HepG2 (cell line): Measurements from ENCODE around the gene TMCC2. TPM values are rescaled to one million over a fixed set of nuclear protein-coding genes. Genes with fewer than 3 reads are reported as not detected.

ENCODE experiments used
- CENPT ChIP-seq: sonication (generic); formaldehyde crosslinking; IDR thresholded peaks from 2 replicates; pipeline ENCODE4 v1.8.0; 2022; ENCODE audit warnings: low read depth, mild to moderate bottlenecking, moderate library complexity, missing genetic modification reagents
- DNMT3B ChIP-seq: conservative IDR thresholded peaks from 2 replicates; pipeline ENCODE4 v1.6.1; 2016; ENCODE audit warnings: missing biosample characterization, control low read depth
- GATA4 ChIP-seq: sonication (generic); IDR thresholded peaks from 2 replicates; pipeline ENCODE4 v1.6.1; 2016; ENCODE audit warnings: antibody characterized with exemption, low read depth, borderline replicate concordance
- NAIF1 ChIP-seq: sonication (generic); formaldehyde crosslinking; IDR thresholded peaks from 2 replicates; pipeline ENCODE4 v1.5.0; 2020; ENCODE audit warnings: mild to moderate bottlenecking, missing genetic modification reagents, borderline replicate concordance
- RBM39 ChIP-seq: fragments of 200-400 bp; formaldehyde crosslinking; IDR thresholded peaks from one replicate; pipeline ENCODE4 v1.6.1; 2018; ENCODE audit warnings: antibody characterized with exemption, mild to moderate bottlenecking, low read depth, low read length; ENCODE audit not compliant: poor library complexity, severe bottlenecking
- SP5 ChIP-seq: IDR thresholded peaks from 2 replicates; pipeline ENCODE4 v1.6.1; 2016; ENCODE audit warnings: low read depth, borderline replicate concordance
- THAP11 ChIP-seq: IDR thresholded peaks from 2 replicates; pipeline ENCODE4 v1.6.1; 2016; ENCODE audit warnings: missing biosample characterization, missing genetic modification reagents
- ZBTB7A ChIP-seq: sonication (generic); formaldehyde crosslinking; IDR thresholded peaks from 2 replicates; pipeline ENCODE4 v1.8.0; 2022; ENCODE audit warnings: mild to moderate bottlenecking, missing genetic modification reagents
- ZFP41 ChIP-seq: sonication (generic); formaldehyde crosslinking; IDR thresholded peaks from 2 replicates; pipeline ENCODE4 v1.4.0; 2020; ENCODE audit warnings: mild to moderate bottlenecking, missing genetic modification reagents, borderline replicate concordance
- ZNF282 ChIP-seq: fragments of 450-650 bp; IDR thresholded peaks from 2 replicates; pipeline ENCODE4 v1.6.1; 2018; ENCODE audit not compliant: partially characterized antibody
- ZNF546 ChIP-seq: sonication (generic); formaldehyde crosslinking; conservative IDR thresholded peaks from 2 replicates; pipeline ENCODE4 v1.8.1; 2023; ENCODE audit warnings: mild to moderate bottlenecking, missing genetic modification reagents
- polyA plus RNA-seq, 8 experiments: library from polyadenylated mRNA; depleted of rRNA in 3 of 8; stranded (reverse) in 7 of 8; unstranded in 1 of 8; fragments of >200 nt; fragmentation: Illumina TruSeq in 4 of 8; extraction: Trizol in 4 of 8; gene quantifications; 2 replicates each; pipeline versions ENCODE4 v1.2.1 to v1.2.3, GENCODE V29; 2011 to 2016; ENCODE audit warnings: low read depth in 4 of 8, missing spikeins in 1 of 8, mixed read lengths in 1 of 8; ENCODE audit not compliant: insufficient read depth in 1 of 8
- total RNA-seq, 5 experiments: library from RNA; depleted of rRNA; stranded (reverse); fragments of >200 nt; fragmentation: Illumina TruSeq; extraction: Trizol; gene quantifications; 2 replicates each; pipeline ENCODE4 v1.2.3, GENCODE V29; 2016; ENCODE audit warnings: low read depth in 1 of 5
- TF ChIP-seq, protein P1 (sequence below): sonication (generic); formaldehyde crosslinking; IDR thresholded peaks from 2 replicates; pipeline ENCODE4 v1.4.0; 2020; ENCODE audit warnings: missing genetic modification reagents, mild to moderate bottlenecking, borderline replicate concordance
- TF ChIP-seq, protein P2 (sequence below): sonication (generic); formaldehyde crosslinking; IDR thresholded peaks from 2 replicates; pipeline ENCODE4 v1.4.0; 2020; ENCODE audit warnings: mild to moderate bottlenecking, missing genetic modification reagents
- TF ChIP-seq, protein P3 (sequence below): sonication (generic); formaldehyde crosslinking; IDR thresholded peaks from 2 replicates; pipeline ENCODE4 v1.4.0; 2020; ENCODE audit warnings: missing genetic modification reagents
- TF ChIP-seq, protein P4 (sequence below): sonication (generic); formaldehyde crosslinking; IDR thresholded peaks from 2 replicates; pipeline ENCODE4 v1.4.0; 2020; ENCODE audit warnings: missing genetic modification reagents
- TF ChIP-seq, protein P5 (sequence below): sonication (generic); formaldehyde crosslinking; IDR thresholded peaks from 2 replicates; pipeline ENCODE4 v1.9.0; 2022; ENCODE audit warnings: low read depth, missing genetic modification reagents
- TF ChIP-seq, protein P6 (sequence below): IDR thresholded peaks from 2 replicates; pipeline ENCODE4 v1.6.1; 2016; ENCODE audit warnings: mild to moderate bottlenecking
- TF ChIP-seq, protein P7 (sequence below): sonication (generic); formaldehyde crosslinking; IDR thresholded peaks from 2 replicates; pipeline ENCODE4 v1.4.0; 2020; ENCODE audit warnings: missing genetic modification reagents

The TMCC2 gene
- total and polyA plus RNA-seq, 2 of the 13 experiments (the other 11 are each of a cell fraction or from before 2014, with no cell fraction given), result 0.12 to 0.24 TPM

DNA sequence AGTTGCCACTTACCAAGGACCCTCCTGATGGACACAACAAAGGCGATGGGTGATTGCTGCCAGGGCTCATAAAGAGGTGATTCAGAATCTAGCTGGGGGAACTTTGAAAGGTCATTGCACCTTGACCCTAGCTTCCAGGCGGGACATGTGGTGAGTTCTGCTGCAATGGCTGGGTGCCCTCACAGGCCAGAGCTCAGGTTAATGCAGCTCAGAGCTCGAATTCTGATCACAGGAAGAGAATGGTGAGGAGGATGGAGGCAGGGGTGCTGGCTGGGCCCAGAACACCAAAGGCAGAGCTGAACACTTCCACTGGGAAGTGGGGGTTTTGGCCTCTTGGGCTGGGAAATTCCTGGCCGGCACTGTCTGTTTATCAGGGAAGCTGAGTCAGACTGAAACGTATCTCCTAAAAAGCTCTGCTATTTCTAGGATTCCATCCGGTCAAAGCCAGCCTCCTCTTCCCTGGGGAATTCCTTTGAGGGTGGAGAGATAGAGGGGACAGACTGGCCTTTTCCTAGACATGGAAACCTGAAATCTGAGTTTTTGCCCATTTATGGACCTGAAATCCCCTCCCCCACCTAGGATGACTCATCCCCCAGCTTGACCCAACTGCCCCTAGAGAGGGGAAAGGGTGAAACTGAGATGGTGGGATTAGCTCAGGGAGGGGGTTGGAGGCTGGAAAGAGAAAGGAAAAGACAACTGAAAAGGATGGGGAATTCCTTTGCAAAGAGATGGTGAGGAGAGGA lies 66.6 kb downstream of the TMCC2 start (continued):
- TF ChIP-seq ZFP41 (CRISPR knock-in tag) (no peak), SP5 (no peak), ZNF546 (CRISPR knock-in tag) (no peak), THAP11 (no peak), DNMT3B (0 out of 2 replicates have a peak, but pooled peaks have one; percentile 49), GATA4 (peak; percentile 52; the same call in 1 of the 2 replicates), NAIF1 (CRISPR knock-in tag) (no peak), ZBTB7A (CRISPR knock-in tag) (no peak; the same call in 1 of the 2 replicates), RBM39 (no peak), ZNF282 (no peak), CENPT (CRISPR knock-in tag) (no peak)
- TF ChIP-seq, protein P1, sequence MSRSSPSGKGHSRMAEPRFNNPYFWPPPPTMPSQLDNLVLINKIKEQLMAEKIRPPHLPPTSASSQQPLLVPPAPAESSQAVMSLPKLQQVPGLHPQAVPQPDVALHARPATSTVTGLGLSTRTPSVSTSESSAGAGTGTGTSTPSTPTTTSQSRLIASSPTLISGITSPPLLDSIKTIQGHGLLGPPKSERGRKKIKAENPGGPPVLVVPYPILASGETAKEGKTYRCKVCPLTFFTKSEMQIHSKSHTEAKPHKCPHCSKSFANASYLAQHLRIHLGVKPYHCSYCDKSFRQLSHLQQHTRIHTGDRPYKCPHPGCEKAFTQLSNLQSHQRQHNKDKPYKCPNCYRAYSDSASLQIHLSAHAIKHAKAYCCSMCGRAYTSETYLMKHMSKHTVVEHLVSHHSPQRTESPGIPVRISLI (CRISPR knock-in tag), result no peak
- TF ChIP-seq, protein P2, sequence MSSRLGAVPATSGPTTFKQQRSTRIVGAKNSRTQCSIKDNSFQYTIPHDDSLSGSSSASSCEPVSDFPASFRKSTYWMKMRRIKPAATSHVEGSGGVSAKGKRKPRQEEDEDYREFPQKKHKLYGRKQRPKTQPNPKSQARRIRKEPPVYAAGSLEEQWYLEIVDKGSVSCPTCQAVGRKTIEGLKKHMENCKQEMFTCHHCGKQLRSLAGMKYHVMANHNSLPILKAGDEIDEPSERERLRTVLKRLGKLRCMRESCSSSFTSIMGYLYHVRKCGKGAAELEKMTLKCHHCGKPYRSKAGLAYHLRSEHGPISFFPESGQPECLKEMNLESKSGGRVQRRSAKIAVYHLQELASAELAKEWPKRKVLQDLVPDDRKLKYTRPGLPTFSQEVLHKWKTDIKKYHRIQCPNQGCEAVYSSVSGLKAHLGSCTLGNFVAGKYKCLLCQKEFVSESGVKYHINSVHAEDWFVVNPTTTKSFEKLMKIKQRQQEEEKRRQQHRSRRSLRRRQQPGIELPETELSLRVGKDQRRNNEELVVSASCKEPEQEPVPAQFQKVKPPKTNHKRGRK, result no peak
- TF ChIP-seq, protein P3, sequence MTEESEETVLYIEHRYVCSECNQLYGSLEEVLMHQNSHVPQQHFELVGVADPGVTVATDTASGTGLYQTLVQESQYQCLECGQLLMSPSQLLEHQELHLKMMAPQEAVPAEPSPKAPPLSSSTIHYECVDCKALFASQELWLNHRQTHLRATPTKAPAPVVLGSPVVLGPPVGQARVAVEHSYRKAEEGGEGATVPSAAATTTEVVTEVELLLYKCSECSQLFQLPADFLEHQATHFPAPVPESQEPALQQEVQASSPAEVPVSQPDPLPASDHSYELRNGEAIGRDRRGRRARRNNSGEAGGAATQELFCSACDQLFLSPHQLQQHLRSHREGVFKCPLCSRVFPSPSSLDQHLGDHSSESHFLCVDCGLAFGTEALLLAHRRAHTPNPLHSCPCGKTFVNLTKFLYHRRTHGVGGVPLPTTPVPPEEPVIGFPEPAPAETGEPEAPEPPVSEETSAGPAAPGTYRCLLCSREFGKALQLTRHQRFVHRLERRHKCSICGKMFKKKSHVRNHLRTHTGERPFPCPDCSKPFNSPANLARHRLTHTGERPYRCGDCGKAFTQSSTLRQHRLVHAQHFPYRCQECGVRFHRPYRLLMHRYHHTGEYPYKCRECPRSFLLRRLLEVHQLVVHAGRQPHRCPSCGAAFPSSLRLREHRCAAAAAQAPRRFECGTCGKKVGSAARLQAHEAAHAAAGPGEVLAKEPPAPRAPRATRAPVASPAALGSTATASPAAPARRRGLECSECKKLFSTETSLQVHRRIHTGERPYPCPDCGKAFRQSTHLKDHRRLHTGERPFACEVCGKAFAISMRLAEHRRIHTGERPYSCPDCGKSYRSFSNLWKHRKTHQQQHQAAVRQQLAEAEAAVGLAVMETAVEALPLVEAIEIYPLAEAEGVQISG, result peak; percentile 65; the same call in 1 of the 2 replicates
- TF ChIP-seq, protein P4, sequence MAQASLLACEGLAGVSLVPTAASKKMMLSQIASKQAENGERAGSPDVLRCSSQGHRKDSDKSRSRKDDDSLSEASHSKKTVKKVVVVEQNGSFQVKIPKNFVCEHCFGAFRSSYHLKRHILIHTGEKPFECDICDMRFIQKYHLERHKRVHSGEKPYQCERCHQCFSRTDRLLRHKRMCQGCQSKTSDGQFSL (CRISPR knock-in tag), result no peak
- TF ChIP-seq, protein P5, sequence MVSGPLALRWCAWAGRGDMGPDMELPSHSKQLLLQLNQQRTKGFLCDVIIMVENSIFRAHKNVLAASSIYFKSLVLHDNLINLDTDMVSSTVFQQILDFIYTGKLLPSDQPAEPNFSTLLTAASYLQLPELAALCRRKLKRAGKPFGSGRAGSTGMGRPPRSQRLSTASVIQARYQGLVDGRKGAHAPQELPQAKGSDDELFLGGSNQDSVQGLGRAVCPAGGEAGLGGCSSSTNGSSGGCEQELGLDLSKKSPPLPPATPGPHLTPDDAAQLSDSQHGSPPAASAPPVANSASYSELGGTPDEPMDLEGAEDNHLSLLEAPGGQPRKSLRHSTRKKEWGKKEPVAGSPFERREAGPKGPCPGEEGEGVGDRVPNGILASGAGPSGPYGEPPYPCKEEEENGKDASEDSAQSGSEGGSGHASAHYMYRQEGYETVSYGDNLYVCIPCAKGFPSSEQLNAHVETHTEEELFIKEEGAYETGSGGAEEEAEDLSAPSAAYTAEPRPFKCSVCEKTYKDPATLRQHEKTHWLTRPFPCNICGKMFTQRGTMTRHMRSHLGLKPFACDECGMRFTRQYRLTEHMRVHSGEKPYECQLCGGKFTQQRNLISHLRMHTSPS (CRISPR knock-in tag), result no peak; the same call in 1 of the 2 replicates
- TF ChIP-seq, protein P6, sequence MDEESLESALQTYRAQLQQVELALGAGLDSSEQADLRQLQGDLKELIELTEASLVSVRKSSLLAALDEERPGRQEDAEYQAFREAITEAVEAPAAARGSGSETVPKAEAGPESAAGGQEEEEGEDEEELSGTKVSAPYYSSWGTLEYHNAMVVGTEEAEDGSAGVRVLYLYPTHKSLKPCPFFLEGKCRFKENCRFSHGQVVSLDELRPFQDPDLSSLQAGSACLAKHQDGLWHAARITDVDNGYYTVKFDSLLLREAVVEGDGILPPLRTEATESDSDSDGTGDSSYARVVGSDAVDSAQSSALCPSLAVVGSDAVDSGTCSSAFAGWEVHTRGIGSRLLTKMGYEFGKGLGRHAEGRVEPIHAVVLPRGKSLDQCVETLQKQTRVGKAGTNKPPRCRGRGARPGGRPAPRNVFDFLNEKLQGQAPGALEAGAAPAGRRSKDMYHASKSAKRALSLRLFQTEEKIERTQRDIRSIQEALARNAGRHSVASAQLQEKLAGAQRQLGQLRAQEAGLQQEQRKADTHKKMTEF (CRISPR knock-in tag), result peak; percentile 57; the same call in 1 of the 2 replicates
- TF ChIP-seq, protein P7, sequence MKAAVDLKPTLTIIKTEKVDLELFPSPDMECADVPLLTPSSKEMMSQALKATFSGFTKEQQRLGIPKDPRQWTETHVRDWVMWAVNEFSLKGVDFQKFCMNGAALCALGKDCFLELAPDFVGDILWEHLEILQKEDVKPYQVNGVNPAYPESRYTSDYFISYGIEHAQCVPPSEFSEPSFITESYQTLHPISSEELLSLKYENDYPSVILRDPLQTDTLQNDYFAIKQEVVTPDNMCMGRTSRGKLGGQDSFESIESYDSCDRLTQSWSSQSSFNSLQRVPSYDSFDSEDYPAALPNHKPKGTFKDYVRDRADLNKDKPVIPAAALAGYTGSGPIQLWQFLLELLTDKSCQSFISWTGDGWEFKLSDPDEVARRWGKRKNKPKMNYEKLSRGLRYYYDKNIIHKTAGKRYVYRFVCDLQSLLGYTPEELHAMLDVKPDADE, result no peak
